ENCODE data around the gene NHLRC4.
A peak's percentile ranks its signal among the peaks of the same experiment; 100 is the strongest.
"Not testable (repeated sequence)": the region's sequence is repeated elsewhere in the genome, so short reads cannot be mapped to it uniquely, and the experiment has no call there.

The NHLRC4 gene

GRCh38 chr16:586047-586644, 19.3 kb downstream of the NHLRC4 start:
- DNase-seq = no peak

GRCh38 chr16:586645-587590, 20.1 kb downstream of the NHLRC4 start:
- DNase-seq = no peak

- no peak for DNase-seq
These were observed 21.8 kb downstream of the NHLRC4 start for GRCh38 chr16:588639-588888.

GRCh38 chr16:588889-589657, 22.3 kb downstream of the NHLRC4 start:
- peak; percentile 71 for DNase-seq

- DNase-seq = peak; percentile 91
These were observed 22.9 kb downstream of the NHLRC4 start, which contains the start of gene RAB40C for GRCh38 chr16:589658-590187. TSS of gene RAB40C (plus strand) at chr16:590066. CDS start at chr16:590292, 226 bp downstream.

GRCh38 chr16:590188-590814, 23.5 kb downstream of the NHLRC4 start:
- no peak for DNase-seq

- DNase-seq = no peak
These were observed 24.0 kb downstream of the NHLRC4 start for GRCh38 chr16:590815-591200.

GRCh38 chr16:591231-591630, 24.4 kb downstream of the NHLRC4 start:
- no peak for DNase-seq

GRCh38 chr16:591892-592517, 25.2 kb downstream of the NHLRC4 start:
- DNase-seq = no peak

- DNase-seq = peak; percentile 84
These were observed 25.9 kb downstream of the NHLRC4 start for GRCh38 chr16:592518-593306.

- peak; percentile 61 for DNase-seq
These were observed 26.6 kb downstream of the NHLRC4 start for GRCh38 chr16:593406-593805.

- no peak for DNase-seq
These were observed 27.0 kb downstream of the NHLRC4 start for GRCh38 chr16:593807-594206.

- no peak for DNase-seq
These were observed 28.3 kb downstream of the NHLRC4 start for GRCh38 chr16:595094-595528.

- no peak for DNase-seq
These were observed 29.3 kb downstream of the NHLRC4 start for GRCh38 chr16:595942-596735.

- DNase-seq = no peak
These were observed 29.9 kb downstream of the NHLRC4 start for GRCh38 chr16:596736-597060.

- not testable (repeated sequence) for DNase-seq
These were observed 30.9 kb downstream of the NHLRC4 start for GRCh38 chr16:597655-598054.

GRCh38 chr16:598823-599739, 32.3 kb downstream of the NHLRC4 start:
- no peak for DNase-seq

- DNase-seq = no peak
These were observed 34.0 kb downstream of the NHLRC4 start for GRCh38 chr16:600781-601180.

- no peak for DNase-seq
These were observed 37.1 kb downstream of the NHLRC4 start for GRCh38 chr16:603933-604332.
